ENCODE measurements around the gene PYDC2.

- no peak for TF ChIP-seq CTCF (IDR thresholded peaks at IDR 0.05)
- no peak for TF ChIP-seq POLR2AphosphoS5 (IDR thresholded peaks at IDR 0.05)
- no peak for TF ChIP-seq EP300 (IDR thresholded peaks at IDR 0.05)
- TF ChIP-seq POLR2A (IDR thresholded peaks at IDR 0.05), result no peak
These were observed 32.4 kb downstream of the PYDC2 start for GRCh38 chr3:191493336-191493735.
